ENCODE measurements around the gene SETD7.

The SETD7 gene

GRCh38 chr4:139556071-139556723 lies at the start of gene SETD7:
TSS of gene SETD7 (minus strand) at chr4:139556219. CDS start at chr4:139556137, 82 bp downstream.
- peak; percentile 43 for DNase-seq (ENCODE audit: low spot score)

GRCh38 chr4:139605516-139605915 lies 49.5 kb upstream of the SETD7 start:
- DNase-seq (ENCODE audit: low spot score) = no peak

- peak; percentile 42 for DNase-seq (ENCODE audit: low spot score)
Observed at GRCh38 chr4:139603576-139604410, 47.8 kb upstream of the SETD7 start.

GRCh38 chr4:139602776-139603360 lies 46.8 kb upstream of the SETD7 start:
- no peak for DNase-seq (ENCODE audit: low spot score)

GRCh38 chr4:139600662-139601061 lies 44.6 kb upstream of the SETD7 start:
- DNase-seq (ENCODE audit: low spot score) = no peak

GRCh38 chr4:139599594-139600374 lies 43.8 kb upstream of the SETD7 start:
- no peak for DNase-seq (ENCODE audit: low spot score)

- DNase-seq (ENCODE audit: low spot score) = no peak
Observed at GRCh38 chr4:139599076-139599475, 43.1 kb upstream of the SETD7 start.

- DNase-seq (ENCODE audit: low spot score) = no peak
Observed at GRCh38 chr4:139596684-139597279, 40.8 kb upstream of the SETD7 start.

- no peak for DNase-seq (ENCODE audit: low spot score)
Observed at GRCh38 chr4:139596034-139596683, 40.1 kb upstream of the SETD7 start.

GRCh38 chr4:139594591-139595185 lies 38.7 kb upstream of the SETD7 start:
- DNase-seq (ENCODE audit: low spot score) = no peak

- DNase-seq (ENCODE audit: low spot score) = no peak
Observed at GRCh38 chr4:139593091-139593564, 37.1 kb upstream of the SETD7 start.

GRCh38 chr4:139589336-139590018 lies 33.5 kb upstream of the SETD7 start:
- DNase-seq (ENCODE audit: low spot score) = no peak

GRCh38 chr4:139587446-139587845 lies 31.4 kb upstream of the SETD7 start:
- DNase-seq (ENCODE audit: low spot score) = no peak

GRCh38 chr4:139585473-139585872 lies 29.5 kb upstream of the SETD7 start:
- DNase-seq (ENCODE audit: low spot score) = no peak

GRCh38 chr4:139584784-139585183 lies 28.8 kb upstream of the SETD7 start:
- DNase-seq (ENCODE audit: low spot score) = no peak

- no peak for DNase-seq (ENCODE audit: low spot score)
Observed at GRCh38 chr4:139584013-139584412, 28.0 kb upstream of the SETD7 start.

- no peak for DNase-seq (ENCODE audit: low spot score)
Observed at GRCh38 chr4:139582044-139582443, 26.0 kb upstream of the SETD7 start.

- no peak for DNase-seq (ENCODE audit: low spot score)
Observed at GRCh38 chr4:139581096-139581495, 25.1 kb upstream of the SETD7 start.

- no peak for DNase-seq (ENCODE audit: low spot score)
Observed at GRCh38 chr4:139576219-139576618, 20.2 kb upstream of the SETD7 start.

- DNase-seq (ENCODE audit: low spot score) = no peak
Observed at GRCh38 chr4:139575072-139575471, 19.1 kb upstream of the SETD7 start.
